GM13977 (cell line): ENCODE measurements around the gene JSRP1.

Experiments
- DNase-seq: peaks from one replicate; pipeline ENCODE4 v3.0.0; 2012; ENCODE audit warnings: low spot score
- in situ Hi-C: fragments of 300-500 bp; cut with MboI; formaldehyde crosslinking; loops from one replicate; pipeline ENCODE4 v1.12.0; 2022; ENCODE audit warnings: low sequenced_read_pairs, low pct_unique_long_range_greater_than_20kb, mixed read lengths, inconsistent platforms; ENCODE audit not compliant: unreplicated experiment
- TF ChIP-seq, protein P1 (sequence below): IDR thresholded peaks from 2 replicates; pipeline ENCODE4 v1.5.1; 2012; ENCODE audit warnings: mild to moderate bottlenecking, control low read depth; ENCODE audit not compliant: insufficient read depth; ENCODE audit errors: extremely low read depth, missing control alignments

JSRP1 gene

DNA sequence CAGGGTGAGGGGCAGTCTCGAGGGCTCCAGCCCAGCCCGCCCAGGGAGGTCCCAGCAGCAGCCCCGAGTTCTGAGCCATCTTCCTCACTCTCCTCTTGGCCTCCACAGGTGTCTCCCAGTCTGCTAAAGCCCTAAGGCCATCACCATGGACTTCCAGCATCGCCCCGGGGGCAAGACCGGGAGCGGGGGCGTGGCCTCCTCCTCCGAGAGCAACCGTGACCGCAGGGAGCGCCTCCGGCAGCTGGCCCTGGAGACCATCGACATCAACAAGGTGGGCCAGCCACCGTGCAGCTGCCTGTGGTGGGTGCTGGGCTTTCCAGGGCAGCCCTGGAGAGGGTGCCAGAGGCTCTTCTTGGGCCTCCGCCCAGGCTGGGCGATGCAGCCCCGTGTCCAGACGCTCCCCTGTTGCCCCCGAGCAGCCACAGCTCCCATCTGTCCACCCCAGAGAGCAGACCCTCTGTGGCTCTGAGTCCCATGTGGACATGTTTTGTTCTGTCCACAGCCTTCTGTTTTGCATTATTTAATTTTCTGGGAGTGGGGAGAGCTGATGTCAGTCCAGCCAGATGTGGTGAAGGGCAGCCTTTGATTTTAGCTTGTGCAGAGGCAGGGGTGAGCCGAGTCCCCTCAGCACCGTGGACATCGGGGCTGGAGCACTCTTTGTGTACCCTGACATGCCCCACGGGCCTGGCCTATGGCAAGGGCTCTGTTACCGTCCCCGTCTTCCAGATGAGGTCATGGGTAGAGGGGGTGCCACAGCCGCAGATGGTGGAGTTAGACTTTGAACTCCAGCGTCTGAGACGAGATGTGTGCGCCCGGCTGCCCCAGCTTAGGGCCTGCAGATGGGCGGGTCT lies 12.7 kb downstream of the JSRP1 start:
- DNase-seq = no peak
- TF ChIP-seq, protein P1, sequence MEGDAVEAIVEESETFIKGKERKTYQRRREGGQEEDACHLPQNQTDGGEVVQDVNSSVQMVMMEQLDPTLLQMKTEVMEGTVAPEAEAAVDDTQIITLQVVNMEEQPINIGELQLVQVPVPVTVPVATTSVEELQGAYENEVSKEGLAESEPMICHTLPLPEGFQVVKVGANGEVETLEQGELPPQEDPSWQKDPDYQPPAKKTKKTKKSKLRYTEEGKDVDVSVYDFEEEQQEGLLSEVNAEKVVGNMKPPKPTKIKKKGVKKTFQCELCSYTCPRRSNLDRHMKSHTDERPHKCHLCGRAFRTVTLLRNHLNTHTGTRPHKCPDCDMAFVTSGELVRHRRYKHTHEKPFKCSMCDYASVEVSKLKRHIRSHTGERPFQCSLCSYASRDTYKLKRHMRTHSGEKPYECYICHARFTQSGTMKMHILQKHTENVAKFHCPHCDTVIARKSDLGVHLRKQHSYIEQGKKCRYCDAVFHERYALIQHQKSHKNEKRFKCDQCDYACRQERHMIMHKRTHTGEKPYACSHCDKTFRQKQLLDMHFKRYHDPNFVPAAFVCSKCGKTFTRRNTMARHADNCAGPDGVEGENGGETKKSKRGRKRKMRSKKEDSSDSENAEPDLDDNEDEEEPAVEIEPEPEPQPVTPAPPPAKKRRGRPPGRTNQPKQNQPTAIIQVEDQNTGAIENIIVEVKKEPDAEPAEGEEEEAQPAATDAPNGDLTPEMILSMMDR = no peak
- in situ Hi-C loops = no loop called here

DNA sequence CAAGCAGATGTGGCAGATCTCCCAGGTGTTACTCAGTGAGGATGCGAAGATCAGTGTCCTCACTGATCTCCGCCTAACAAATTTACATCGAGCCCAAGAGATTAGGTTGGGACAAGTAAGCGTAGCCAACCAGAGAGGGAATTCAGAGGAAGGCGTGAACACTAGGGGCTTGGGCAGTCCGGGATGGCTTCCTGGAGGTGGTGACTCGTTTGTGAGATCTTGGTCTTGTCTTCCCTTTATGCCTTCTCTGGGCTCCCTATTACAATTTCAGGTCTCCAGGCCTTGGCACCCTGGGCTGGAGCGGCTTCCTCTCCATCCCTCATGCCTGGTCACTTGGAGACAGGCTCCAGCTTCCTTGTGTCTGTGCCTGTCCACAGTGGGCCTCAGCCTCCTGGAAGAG lies 13.4 kb downstream of the JSRP1 start:
- no peak for DNase-seq
- TF ChIP-seq, protein P1 = no peak
- in situ Hi-C loops = no loop called here

DNA sequence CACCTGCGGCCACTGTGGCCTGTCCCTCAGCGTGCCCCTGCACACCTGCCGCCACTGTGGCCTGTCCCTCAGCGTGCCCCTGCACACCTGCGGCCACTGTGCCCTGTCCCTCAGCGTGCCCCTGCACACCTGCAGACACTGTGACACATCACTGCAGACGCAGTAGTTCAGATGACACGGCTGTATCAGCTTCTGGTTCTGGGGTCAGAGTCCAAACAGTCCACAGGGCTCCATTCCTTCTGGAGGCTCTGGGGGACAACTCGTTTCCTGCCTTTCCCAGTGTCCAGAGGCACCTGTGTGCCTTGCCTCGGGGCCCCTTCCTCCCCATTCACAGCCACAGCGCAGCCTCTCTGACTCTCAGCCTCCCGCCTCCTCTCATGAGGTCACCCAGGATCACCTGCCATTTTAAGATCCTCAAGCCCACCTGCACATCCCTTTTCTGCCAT lies 14.1 kb downstream of the JSRP1 start:
- no peak for DNase-seq
- in situ Hi-C loops = no loop called here
- TF ChIP-seq, protein P1 = no peak

DNA sequence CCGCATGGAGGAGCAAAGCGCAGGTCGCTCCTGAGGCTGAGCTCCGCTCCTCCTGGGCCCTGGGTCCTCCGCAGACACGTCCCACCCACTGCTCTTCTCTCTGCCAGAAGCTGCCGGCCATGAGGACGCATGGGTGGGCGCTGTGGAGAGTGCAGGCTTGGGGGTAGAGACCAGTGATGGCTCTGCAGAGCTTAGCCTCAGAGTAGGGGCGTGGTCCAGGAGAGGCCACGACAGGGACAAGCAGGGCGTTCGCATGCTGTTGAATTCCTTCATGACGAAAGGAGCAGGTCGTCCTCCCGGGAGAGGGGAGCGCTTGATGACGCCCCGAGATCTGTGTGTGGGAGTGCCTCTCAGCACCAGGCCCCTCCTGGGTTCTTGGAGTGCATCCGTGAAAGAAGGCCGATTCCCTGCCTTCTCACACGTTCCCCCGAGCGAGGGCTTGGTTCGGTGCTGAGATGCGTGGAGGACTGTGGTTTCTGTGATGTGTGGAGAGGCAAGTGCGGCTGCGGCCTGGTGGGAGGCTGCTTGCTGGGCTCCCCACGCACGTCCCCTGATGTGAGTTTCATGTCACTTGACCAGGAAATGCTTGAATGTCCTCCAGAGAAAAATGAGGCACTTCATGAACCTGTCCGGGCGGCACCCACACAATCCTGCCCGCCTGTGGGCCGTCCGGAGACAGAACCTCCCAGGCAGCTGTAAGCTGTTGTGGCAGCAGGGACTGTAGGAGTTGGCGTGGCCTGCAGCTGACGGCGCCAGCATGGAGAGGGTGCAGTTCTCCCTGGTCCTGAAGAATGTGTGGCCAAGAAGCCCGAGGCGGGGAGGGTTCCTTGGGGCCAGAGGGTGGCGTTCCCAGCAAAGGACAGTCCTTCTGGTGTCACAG lies 15.1 kb downstream of the JSRP1 start:
- DNase-seq = no peak
- TF ChIP-seq, protein P1 = no peak
- in situ Hi-C loops = no loop called here

DNA sequence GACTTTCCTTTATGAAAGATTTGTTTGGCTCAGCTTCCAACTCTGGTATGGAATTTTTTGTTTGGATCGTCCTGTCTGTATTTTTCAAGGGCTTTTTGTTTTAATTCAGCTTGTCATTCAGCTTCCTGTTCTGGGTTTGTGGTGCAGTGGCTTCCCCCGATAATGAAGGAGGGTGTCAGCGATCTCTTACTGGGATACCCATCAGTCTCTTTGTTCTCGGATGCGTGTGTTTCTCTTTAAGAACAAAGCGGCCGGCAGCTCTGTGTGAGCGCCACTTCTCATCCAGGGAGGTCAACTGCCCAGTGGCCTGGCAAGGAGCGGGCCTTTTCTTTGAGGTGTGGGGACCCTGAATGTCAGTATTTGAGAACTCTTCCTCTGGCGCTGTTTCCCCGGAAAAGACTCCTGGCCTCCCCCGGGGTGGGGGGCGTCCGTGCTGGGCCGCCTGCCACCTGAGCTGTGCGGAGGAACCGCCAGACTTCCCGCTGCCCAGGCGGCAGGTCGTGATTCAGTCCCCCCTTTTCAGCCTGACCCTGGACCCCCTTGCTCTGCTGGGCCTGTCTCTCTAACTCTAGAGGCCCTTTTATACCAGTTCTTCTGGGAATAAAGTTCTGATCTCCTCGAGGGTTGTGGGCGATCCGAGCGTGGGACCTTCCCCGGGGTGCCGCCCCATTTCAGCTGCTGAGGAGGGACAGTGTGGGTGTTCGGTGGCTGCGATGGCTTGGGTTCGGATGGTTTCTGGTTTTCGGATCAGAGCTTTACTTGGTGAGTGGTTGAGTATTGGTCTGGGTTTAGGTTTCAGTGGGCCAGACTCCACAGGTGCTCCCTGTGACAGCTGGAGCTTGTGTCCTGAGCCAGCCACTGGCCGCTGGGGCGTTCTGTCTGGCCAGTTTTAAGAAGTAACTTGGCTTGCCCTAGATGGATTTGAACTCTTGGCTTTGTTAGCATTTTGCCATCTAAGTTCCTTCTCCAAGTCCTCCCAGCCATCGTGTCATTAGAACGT lies 16.1 kb downstream of the JSRP1 start:
- in situ Hi-C loops = no loop called here
- no peak for DNase-seq
- TF ChIP-seq, protein P1 = no peak

DNA sequence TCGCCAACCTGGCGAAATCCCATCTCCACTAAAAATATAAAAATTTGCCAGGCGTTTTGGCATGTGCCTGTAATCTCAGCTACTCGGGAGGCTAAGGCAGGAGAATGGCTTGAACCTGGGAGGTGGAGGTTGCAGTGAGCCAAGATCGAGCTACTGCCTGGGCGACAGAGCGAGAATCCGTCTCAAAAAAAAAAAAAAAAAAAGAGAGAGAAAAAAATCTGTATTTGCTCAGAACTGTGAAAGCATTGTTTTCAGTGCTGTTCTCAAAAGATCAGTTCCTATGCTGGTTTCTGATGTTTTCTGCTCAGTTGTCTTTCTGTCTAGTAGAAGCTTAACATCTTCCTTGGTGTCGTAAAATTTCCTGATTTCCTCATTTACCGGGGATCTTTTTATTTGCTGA lies 17.0 kb downstream of the JSRP1 start:
- no peak for DNase-seq
- TF ChIP-seq, protein P1 = no peak
- in situ Hi-C loops = no loop called here
